Fibroblast of pulmonary artery (primary cell): ENCODE results near the gene RIPOR1.

Experiments used
- DNase-seq: peaks from one replicate; pipeline ENCODE4 v3.0.0-alpha.2; 2010; ENCODE audit warnings: low read depth
- H3K4me3 ChIP-seq: replicated peaks from 2 replicates; pipeline ENCODE4 v1.5.1; 2011; ENCODE audit warnings: low read depth, mild to moderate bottlenecking, control low read depth, low read length, moderate library complexity
- CTCF ChIP-seq: IDR thresholded peaks from 2 replicates; pipeline ENCODE4 v1.5.1; 2011; ENCODE audit warnings: mild to moderate bottlenecking, control low read depth, low read length, inconsistent platforms; ENCODE audit errors: missing control alignments

The RIPOR1 gene

DNA sequence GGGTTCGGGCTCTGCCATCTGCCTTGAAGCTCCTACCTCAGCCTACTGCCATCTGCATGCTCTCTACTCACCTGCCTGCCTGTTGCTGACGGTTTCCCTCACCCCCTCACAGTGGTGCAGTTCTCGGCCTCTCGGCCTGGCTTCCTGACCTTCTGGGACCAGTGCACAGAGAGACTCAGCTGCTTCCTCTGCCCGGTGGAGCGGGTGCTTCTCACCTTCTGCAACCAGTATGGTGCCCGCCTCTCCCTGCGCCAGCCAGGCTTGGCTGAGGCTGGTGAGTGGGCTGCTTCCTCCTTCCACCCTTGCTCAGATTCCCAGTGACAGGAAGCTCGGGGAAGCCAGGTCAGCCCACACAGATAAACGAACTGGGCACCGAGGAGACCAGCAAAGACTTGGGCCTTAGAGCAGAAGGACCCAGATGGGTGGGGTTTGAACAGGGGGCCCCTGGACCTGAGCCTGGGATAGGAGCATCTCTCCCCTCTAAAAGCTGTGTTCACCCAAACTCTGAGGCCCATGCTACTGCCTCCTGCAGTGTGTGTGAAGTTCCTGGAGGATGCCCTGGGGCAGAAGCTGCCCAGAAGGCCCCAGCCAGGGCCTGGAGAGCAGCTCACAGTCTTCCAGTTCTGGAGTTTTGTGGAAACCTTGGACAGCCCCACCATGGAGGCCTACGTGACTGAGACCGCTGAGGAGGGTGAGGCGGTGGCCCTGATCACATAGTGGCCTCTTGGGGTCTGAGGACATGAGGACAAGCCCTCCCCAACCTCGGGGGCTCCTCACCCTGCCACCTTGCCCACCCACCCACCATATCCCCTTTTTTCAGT is 16.4 kb downstream of the RIPOR1 start:
- no peak overlapping the region for H3K4me3 ChIP-seq
- TF ChIP-seq CTCF: no peak
- DNase-seq: no peak

DNA sequence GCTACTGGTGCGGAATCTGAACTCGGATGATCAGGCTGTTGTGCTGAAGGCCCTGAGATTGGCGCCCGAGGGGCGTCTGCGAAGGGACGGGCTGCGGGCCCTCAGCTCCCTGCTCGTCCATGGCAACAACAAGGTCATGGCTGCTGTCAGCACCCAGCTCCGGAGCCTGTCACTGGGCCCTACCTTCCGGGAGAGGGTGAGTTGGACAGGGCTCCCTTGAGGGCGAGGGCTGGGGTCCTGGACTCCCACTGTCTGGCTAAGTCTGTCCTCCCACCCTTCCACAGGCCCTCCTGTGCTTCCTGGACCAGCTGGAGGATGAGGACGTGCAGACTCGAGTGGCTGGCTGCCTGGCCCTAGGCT is 17.0 kb downstream of the RIPOR1 start:
- no peak for DNase-seq
- TF ChIP-seq CTCF: no peak
- H3K4me3 ChIP-seq: no peak overlapping the region

DNA sequence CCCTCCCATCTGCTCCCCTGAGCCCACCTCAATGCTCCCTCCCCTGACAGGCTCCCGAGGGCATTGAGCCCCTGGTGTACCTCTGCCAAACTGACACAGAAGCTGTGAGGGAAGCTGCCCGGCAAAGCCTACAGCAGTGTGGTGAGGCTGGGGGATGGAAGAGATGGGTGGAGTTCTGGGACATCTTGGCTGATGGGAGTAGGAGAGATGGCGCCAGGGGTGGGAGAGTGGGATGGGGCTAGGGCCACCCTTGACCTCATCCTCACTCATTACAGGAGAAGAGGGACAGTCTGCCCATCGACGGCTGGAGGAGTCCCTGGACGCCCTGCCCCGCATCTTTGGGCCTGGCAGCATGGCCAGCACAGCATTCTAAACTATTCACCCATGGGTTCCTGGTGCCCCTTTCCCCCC is 17.5 kb downstream of the RIPOR1 start:
- DNase-seq: no peak
- no peak overlapping the region for H3K4me3 ChIP-seq
- no peak for TF ChIP-seq CTCF

DNA sequence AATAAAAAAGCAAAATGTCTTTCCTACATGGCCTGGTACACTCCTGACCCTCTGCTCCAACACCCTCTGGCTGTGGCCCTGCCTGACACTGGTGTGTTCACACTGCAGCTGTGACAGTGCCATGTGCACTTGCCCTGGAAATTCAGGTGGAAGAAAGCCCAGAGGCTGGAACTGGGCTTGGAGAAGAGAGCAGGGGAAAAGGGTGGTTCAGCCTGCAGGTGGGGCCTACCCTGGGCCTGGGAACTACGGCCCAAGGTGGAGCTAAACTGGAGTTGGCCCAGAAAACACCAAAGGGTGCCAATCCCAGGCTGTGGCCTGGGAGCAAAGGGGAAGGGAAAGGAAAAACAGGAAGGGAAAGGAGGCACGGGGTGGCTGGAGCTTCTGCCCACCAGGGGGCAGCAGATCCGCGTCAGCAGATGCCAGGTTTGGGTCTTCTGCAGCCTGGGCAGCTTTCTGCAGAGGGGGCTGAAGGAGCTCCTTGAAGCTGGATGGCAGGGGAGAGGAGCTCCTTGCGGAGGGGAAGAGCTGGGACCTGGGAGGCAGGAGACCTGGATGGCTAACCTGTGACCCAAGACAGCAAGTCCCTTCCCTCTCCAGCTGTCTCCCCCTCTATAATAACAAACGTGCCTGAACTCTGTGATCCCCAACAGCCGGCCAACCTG is 18.3 kb downstream of the RIPOR1 start:
- TF ChIP-seq CTCF: peak; percentile 93
- H3K4me3 ChIP-seq: no peak overlapping the region
- DNase-seq: peak; percentile 76

DNA sequence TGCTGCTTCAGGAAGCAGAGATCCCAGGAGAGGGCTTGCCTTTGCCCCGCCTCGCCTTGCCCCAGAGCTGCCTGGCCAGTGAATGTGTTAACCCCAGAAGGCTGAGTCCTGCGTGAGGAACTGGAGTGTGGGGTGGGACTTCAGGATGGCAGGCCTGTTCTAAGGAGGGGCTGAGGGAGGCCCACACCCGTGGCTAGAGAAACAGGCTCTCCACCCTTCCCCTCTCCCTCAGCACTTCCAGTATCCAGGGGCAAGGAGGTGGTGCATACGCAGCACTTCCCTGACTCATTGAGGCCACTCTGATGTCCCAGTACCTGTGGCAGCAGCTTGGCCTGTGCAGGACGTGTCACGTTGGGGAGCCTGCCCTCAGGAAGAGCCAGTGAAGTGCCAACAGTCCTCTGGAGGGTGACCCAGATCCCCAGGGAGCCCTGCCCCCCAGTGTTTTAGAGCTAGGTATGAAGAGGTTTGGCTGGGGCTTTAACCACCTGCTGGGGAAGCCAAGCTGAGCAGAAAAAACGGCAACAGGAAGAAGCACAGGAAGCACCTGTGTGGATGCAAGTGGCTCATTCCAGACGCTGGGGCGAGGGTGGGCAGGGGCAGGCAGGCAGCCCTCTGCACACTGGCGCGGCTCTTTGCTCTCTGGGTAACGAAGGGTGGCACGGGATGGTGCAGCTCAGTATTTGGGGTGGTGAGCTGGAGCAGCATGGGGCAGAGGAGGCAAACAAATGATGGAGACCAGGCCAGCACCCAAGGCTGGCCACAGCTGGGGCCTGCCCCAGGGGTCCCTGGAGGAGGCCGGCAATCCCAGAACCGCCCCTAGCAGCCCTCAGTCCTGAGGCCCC is 19.0 kb downstream of the RIPOR1 start:
- no peak for TF ChIP-seq CTCF
- DNase-seq: no peak
- no peak overlapping the region for H3K4me3 ChIP-seq

- no peak for TF ChIP-seq CTCF
- H3K4me3 ChIP-seq: no peak overlapping the region
- no peak for DNase-seq
These were observed 19.9 kb downstream of the RIPOR1 start for GRCh38 chr16:67548265-67549126.
